Measurements from ENCODE around the gene ARID5B. TPM values are rescaled to one million over a fixed set of nuclear protein-coding genes. Genes with fewer than 3 reads are reported as not detected.

ARID5B gene
- polyA plus RNA-seq, 1 donor from 2014 or later: 2.1 TPM

- TF ChIP-seq RAD21 (conservative IDR thresholded peaks at IDR 0.05) (no peak), CTCF (IDR thresholded peaks at IDR 0.05; ENCODE audit: poor library complexity, severe bottlenecking) (no peak), MXI1 (conservative IDR thresholded peaks at IDR 0.05; ENCODE audit: poor library complexity, severe bottlenecking) (no peak), SMC3 (conservative IDR thresholded peaks at IDR 0.05; ENCODE audit: poor library complexity) (no peak), POLR2AphosphoS5 (IDR thresholded peaks at IDR 0.05) (no peak), EZH2 (IDR thresholded peaks at IDR 0.05; ENCODE audit: borderline replicate concordance, insufficient read depth, low read length, poor library complexity, severe bottlenecking) (no peak), REST (IDR thresholded peaks at IDR 0.05; ENCODE audit: borderline replicate concordance) (no peak), TAF1 (IDR thresholded peaks at IDR 0.05; ENCODE audit: low read depth) (no peak), EP300 (conservative IDR thresholded peaks at IDR 0.05; ENCODE audit: poor library complexity, severe bottlenecking) (no peak)
- Histone ChIP-seq H3K27ac (ENCODE audit: low read length) (no peak overlapping the region), H3K79me2 (replicated peaks; ENCODE audit: insufficient read depth, low read length) (no peaks in the 10 kb centered on the region), H3K9me2 (ENCODE audit: insufficient read depth, low read length) (no peaks in the 10 kb centered on the region), H3K4me2 (ENCODE audit: low read length) (no peak overlapping the region), H3K4me3 (ENCODE audit: low read length) (no peak overlapping the region), H3K27me3 (ENCODE audit: insufficient read depth, low read depth, low read length) (no peaks in the 10 kb centered on the region), H3K9ac (ENCODE audit: low read length) (no peak overlapping the region), H3F3A (ENCODE audit: insufficient read depth, low read length, poor library complexity, severe bottlenecking) (no peaks in the 10 kb centered on the region), H4K20me1 (ENCODE audit: insufficient read depth) (no peaks in the 10 kb centered on the region), H3K36me3 (ENCODE audit: insufficient read depth, low read length) (no peaks in the 10 kb centered on the region), H3K9me3 (ENCODE audit: low read length) (no peaks in the 10 kb centered on the region), H2AFZ (ENCODE audit: low read depth, low read length) (no peak overlapping the region)
Observed at GRCh38 chr10:62116896-62117295, 215.4 kb downstream of the ARID5B start.

- Histone ChIP-seq H3K9ac (ENCODE audit: low read length) (no peak overlapping the region), H3K4me3 (ENCODE audit: low read length) (no peak overlapping the region), H3K4me2 (ENCODE audit: low read length) (no peak overlapping the region), H2AFZ (ENCODE audit: low read depth, low read length) (no peak overlapping the region), H4K20me1 (ENCODE audit: insufficient read depth) (no peaks in the 10 kb centered on the region), H3K9me2 (ENCODE audit: insufficient read depth, low read length) (no peaks in the 10 kb centered on the region), H3F3A (ENCODE audit: insufficient read depth, low read length, poor library complexity, severe bottlenecking) (no peaks in the 10 kb centered on the region), H3K9me3 (ENCODE audit: low read length) (no peaks in the 10 kb centered on the region), H3K79me2 (replicated peaks; ENCODE audit: insufficient read depth, low read length) (no peaks in the 10 kb centered on the region), H3K36me3 (ENCODE audit: insufficient read depth, low read length) (no peaks in the 10 kb centered on the region), H3K27me3 (ENCODE audit: insufficient read depth, low read depth, low read length) (no peaks in the 10 kb centered on the region), H3K27ac (ENCODE audit: low read length) (no peak overlapping the region)
- no peak for TF ChIP-seq TAF1 (IDR thresholded peaks at IDR 0.05; ENCODE audit: low read depth)
Observed at GRCh38 chr10:62121187-62121530, 219.7 kb downstream of the ARID5B start.

- no peak overlapping the region for H3K9ac ChIP-seq (ENCODE audit: low read length)
- TF ChIP-seq CTCF (IDR thresholded peaks at IDR 0.05; ENCODE audit: poor library complexity, severe bottlenecking): no peak
Observed at GRCh38 chr10:62127975-62128374, 226.5 kb downstream of the ARID5B start.

More at GRCh38 chr10:62127975-62128374, 226.5 kb downstream of the ARID5B start:
- Histone ChIP-seq H3K9me3 (ENCODE audit: low read length) (no peaks in the 10 kb centered on the region), H3K9me2 (ENCODE audit: insufficient read depth, low read length) (no peaks in the 10 kb centered on the region), H3K4me3 (ENCODE audit: low read length) (no peak overlapping the region), H3K27ac (ENCODE audit: low read length) (no peak overlapping the region), H2AFZ (ENCODE audit: low read depth, low read length) (no peak overlapping the region), H3K36me3 (ENCODE audit: insufficient read depth, low read length) (no peaks in the 10 kb centered on the region), H3F3A (ENCODE audit: insufficient read depth, low read length, poor library complexity, severe bottlenecking) (no peaks in the 10 kb centered on the region), H3K79me2 (replicated peaks; ENCODE audit: insufficient read depth, low read length) (no peaks in the 10 kb centered on the region), H3K27me3 (ENCODE audit: insufficient read depth, low read depth, low read length) (no peaks in the 10 kb centered on the region), H3K4me2 (ENCODE audit: low read length) (no peak overlapping the region), H4K20me1 (ENCODE audit: insufficient read depth) (no peaks in the 10 kb centered on the region)

All from neural cell (in vitro differentiated cells).